Raji (cell line): ENCODE data around the gene APC.

ENCODE experiments used
- POLR2A ChIP-seq: IDR thresholded peaks from 2 replicates; pipeline ENCODE4 v1.6.1; 2011; ENCODE audit warnings: low read depth, low read length, control low read depth; ENCODE audit not compliant: insufficient read depth

APC gene

GRCh38 chr5:112880219-112880964 is 142.7 kb downstream of the APC start:
- TF ChIP-seq POLR2A = no peak

- TF ChIP-seq POLR2A = no peak
These were observed 145.5 kb downstream of the APC start for GRCh38 chr5:112883192-112883591.

- TF ChIP-seq POLR2A = no peak
These were observed 147.3 kb downstream of the APC start for GRCh38 chr5:112885001-112885400.

- no peak for TF ChIP-seq POLR2A
These were observed 149.3 kb downstream of the APC start for GRCh38 chr5:112886975-112887374.

GRCh38 chr5:112892776-112893175 is 155.1 kb downstream of the APC start:
- no peak for TF ChIP-seq POLR2A

GRCh38 chr5:112895682-112896081 is 158.0 kb downstream of the APC start:
- TF ChIP-seq POLR2A = no peak
